Hepatocyte (in vitro differentiated cells): ENCODE measurements around the gene NEDD8. TPM values are rescaled to one million over a fixed set of nuclear protein-coding genes. Genes with fewer than 3 reads are reported as not detected.

Experiments used
- DNase-seq: peaks from one replicate; pipeline ENCODE4 v3.0.0-alpha.2; 2016; ENCODE audit warnings: low spot score
- H2AFZ ChIP-seq: fragments of 200-600 bp; sonication (generic); 2 replicates; pipeline ENCODE4 v1.6.0; 2016; ENCODE audit warnings: antibody characterized with exemption, mild to moderate bottlenecking
- H3K27ac ChIP-seq: fragments of 200-600 bp; sonication (generic); 2 replicates; pipeline ENCODE4 v1.5.1; 2016; ENCODE audit warnings: mild to moderate bottlenecking
- H3K27me3 ChIP-seq: fragments of 200-600 bp; sonication (generic); 2 replicates; pipeline ENCODE4 v1.6.1; 2016
- H3K36me3 ChIP-seq: fragments of 200-600 bp; sonication (generic); replicated peaks from 2 replicates; pipeline ENCODE4 v1.5.1; 2016; ENCODE audit warnings: low read depth; ENCODE audit not compliant: insufficient read depth
- H3K4me1 ChIP-seq: fragments of 200-600 bp; sonication (generic); 2 replicates; pipeline ENCODE4 v1.5.1; 2016; ENCODE audit warnings: mild to moderate bottlenecking, moderate library complexity; ENCODE audit not compliant: insufficient read depth
- H3K4me2 ChIP-seq: fragments of 200-600 bp; sonication (generic); 2 replicates; pipeline ENCODE4 v1.6.0; 2016
- H3K4me3 ChIP-seq: fragments of 200-600 bp; sonication (generic); 2 replicates; pipeline ENCODE4 v1.5.1; 2016; ENCODE audit warnings: mild to moderate bottlenecking
- H3K79me2 ChIP-seq: fragments of 200-600 bp; sonication (generic); 2 replicates; pipeline ENCODE4 v1.6.0; 2017; ENCODE audit warnings: mild to moderate bottlenecking
- H3K9me2 ChIP-seq: fragments of 200-600 bp; sonication (generic); replicated peaks from 2 replicates; pipeline ENCODE4 v1.6.0; 2017; ENCODE audit warnings: mild to moderate bottlenecking; ENCODE audit not compliant: insufficient read depth
- H3K9me3 ChIP-seq: fragments of 200-600 bp; sonication (generic); 2 replicates; pipeline ENCODE4 v1.5.1; 2016; ENCODE audit warnings: low read depth, mild to moderate bottlenecking
- H4K20me1 ChIP-seq: fragments of 200-600 bp; sonication (generic); 2 replicates; pipeline ENCODE4 v1.6.0; 2016; ENCODE audit warnings: mild to moderate bottlenecking; ENCODE audit not compliant: insufficient read depth, poor library complexity, severe bottlenecking
- CTCF ChIP-seq: fragments of 200-600 bp; sonication (generic); IDR thresholded peaks from 2 replicates; pipeline ENCODE4 v1.5.1; 2016; ENCODE audit warnings: antibody characterized with exemption, mild to moderate bottlenecking; ENCODE audit not compliant: poor library complexity
- EZH2 ChIP-seq: fragments of 200-600 bp; sonication (generic); IDR thresholded peaks from 2 replicates; pipeline ENCODE4 v1.6.1; 2016; ENCODE audit warnings: antibody characterized with exemption, mild to moderate bottlenecking, borderline replicate concordance
- EZH2phosphoT487 ChIP-seq: fragments of 200-600 bp; sonication (generic); IDR thresholded peaks from one replicate; pipeline ENCODE4 v1.6.1; 2018; ENCODE audit warnings: antibody characterized with exemption, mild to moderate bottlenecking, low read depth, moderate library complexity; ENCODE audit not compliant: unreplicated experiment, severe bottlenecking
- WGBS: methylation state at CpG from one replicate; pipeline ENCODE4 v1.1.6; 2016; ENCODE audit warnings: low lambda C conversion rate; ENCODE audit errors: missing lambda C conversion rate; 5-methylcytosine and 5-hydroxymethylcytosine counted together
- polyA plus RNA-seq: library from polyadenylated mRNA; unstranded; fragments of >200 nt; fragmentation: Nextera tagmentation; extraction: Ambion mirVana; gene quantifications from 2 replicates; pipeline ENCODE4 v1.2.1, GENCODE V29; 2016
- total RNA-seq: library from RNA; depleted of rRNA; stranded (reverse); fragments of >200 nt; gene quantifications from 2 replicates; pipeline ENCODE4 v1.2.3, GENCODE V29; 2014

Gene NEDD8
- total and polyA plus RNA-seq, 2 experiments from 2014 or later = 162 to 326 TPM

GRCh38 chr14:24268225-24268624, 36.1 kb upstream of the NEDD8 start:
- DNase-seq = no peak
- Histone ChIP-seq H3K4me3 (no peak overlapping the region), H3K36me3 (no peaks in the 10 kb centered on the region), H2AFZ (no peak overlapping the region), H3K9me3 (no peaks in the 10 kb centered on the region), H3K27ac (no peak overlapping the region), H3K4me2 (no peak overlapping the region), H3K9me2 (no peaks in the 10 kb centered on the region), H3K4me1 (peaks cover 6% of the 10 kb centered on the region), H3K79me2 (peaks cover 10% of the 10 kb centered on the region), H4K20me1 (no peaks in the 10 kb centered on the region), H3K27me3 (no peaks in the 10 kb centered on the region)
- no peak for TF ChIP-seq EZH2
- no peak for TF ChIP-seq CTCF
- no peak for TF ChIP-seq EZH2phosphoT487
- WGBS = 96% methylated on average over 9 of the region's 9 CpGs

GRCh38 chr14:24267516-24267915, 35.3 kb upstream of the NEDD8 start:
- H3K4me2 ChIP-seq = no peak overlapping the region
- H3K4me3 ChIP-seq = no peak overlapping the region
- H4K20me1 ChIP-seq = no peaks in the 10 kb centered on the region
- H2AFZ ChIP-seq = no peak overlapping the region
- H3K79me2 ChIP-seq = peaks cover 6% of the 10 kb centered on the region
- DNase-seq = no peak
- H3K27me3 ChIP-seq = no peaks in the 10 kb centered on the region
- H3K9me3 ChIP-seq = no peaks in the 10 kb centered on the region
- no peak overlapping the region for H3K27ac ChIP-seq
- H3K4me1 ChIP-seq = peaks cover 6% of the 10 kb centered on the region
- TF ChIP-seq CTCF (no peak), EZH2phosphoT487 (no peak), EZH2 (no peak)
- no peaks in the 10 kb centered on the region for H3K9me2 ChIP-seq
- WGBS = 98% methylated on average over 9 of the region's 9 CpGs
- H3K36me3 ChIP-seq = no peaks in the 10 kb centered on the region

- TF ChIP-seq EZH2phosphoT487 (no peak), CTCF (no peak), EZH2 (no peak)
- H3K9me3 ChIP-seq = no peaks in the 10 kb centered on the region
- no peak for DNase-seq
- H4K20me1 ChIP-seq = no peaks in the 10 kb centered on the region
- H2AFZ ChIP-seq = no peak overlapping the region
- no peaks in the 10 kb centered on the region for H3K4me1 ChIP-seq
- no peaks in the 10 kb centered on the region for H3K27me3 ChIP-seq
- no peak overlapping the region for H3K27ac ChIP-seq
- 84% methylated on average over 17 of the region's 18 CpGs for WGBS
- H3K9me2 ChIP-seq = no peaks in the 10 kb centered on the region
- H3K4me3 ChIP-seq = no peak overlapping the region
- no peaks in the 10 kb centered on the region for H3K79me2 ChIP-seq
- no peaks in the 10 kb centered on the region for H3K36me3 ChIP-seq
- H3K4me2 ChIP-seq = no peak overlapping the region
Observed at GRCh38 chr14:24266344-24267244, 34.4 kb upstream of the NEDD8 start.
